Thoracic aorta (tissue), 2 donors: ENCODE data around the gene VWA8. TPM values are rescaled to one million over a fixed set of nuclear protein-coding genes. Genes with fewer than 3 reads are reported as not detected.

Experiments
- ATAC-seq: fragments of 150-250 bp; one replicate; pipeline ENCODE4 v1.8.0; 2017; ENCODE audit warnings: low read depth; ENCODE audit not compliant: insufficient number of reproducible peaks, low FRiP score
- DNase-seq: peaks from one replicate; pipeline ENCODE4 v3.0.0-alpha.2; 2020; ENCODE audit warnings: low spot score
- H3K27ac ChIP-seq, 2 donors: fragments of 200-600 bp; sonication (generic); 1 replicate in 1 of 2; 2 replicates in 1 of 2; pipeline ENCODE4 v1.5.1; 2016; ENCODE audit warnings: mild to moderate bottlenecking in 2 of 2, moderate library complexity in 2 of 2
- H3K27me3 ChIP-seq: fragments of 200-600 bp; sonication (generic); replicated peaks from 2 replicates; pipeline ENCODE4 v1.6.0; 2016; ENCODE audit warnings: mild to moderate bottlenecking; ENCODE audit not compliant: insufficient read depth
- H3K36me3 ChIP-seq: fragments of 200-600 bp; sonication (generic); one replicate; pipeline ENCODE4 v1.5.1; 2016
- H3K4me1 ChIP-seq, 2 donors: fragments of 200-600 bp; sonication (generic); 1 replicate in 1 of 2; 2 replicates in 1 of 2; pipeline versions ENCODE4 v1.5.1 to v1.6.0; 2016; ENCODE audit warnings: low read depth in 2 of 2, mild to moderate bottlenecking in 1 of 2; ENCODE audit not compliant: control insufficient read depth in 1 of 2
- H3K4me3 ChIP-seq: fragments of 200-600 bp; sonication (generic); 2 replicates; pipeline ENCODE4 v1.5.1; 2016; ENCODE audit warnings: mild to moderate bottlenecking
- H3K9me3 ChIP-seq: fragments of 200-600 bp; sonication (generic); 2 replicates; pipeline ENCODE4 v1.5.1; 2016
- CTCF ChIP-seq: fragments of 200-600 bp; sonication (generic); IDR thresholded peaks from one replicate; pipeline ENCODE4 v1.5.1; 2019; ENCODE audit warnings: antibody characterized with exemption
- total RNA-seq, 2 donors: library from RNA; depleted of rRNA; stranded (reverse); fragments of >200 nt; gene quantifications; one replicate each; pipeline versions ENCODE4 v1.1.0 to v1.2.3, GENCODE V29; 2016

VWA8 gene
- total RNA-seq, 2 donors from 2014 or later = 19.8 to 25.3 TPM

GRCh38 chr13:41859565-41859964 lies 101.3 kb downstream of the VWA8 start:
- TF ChIP-seq CTCF = no peak
- H3K36me3 ChIP-seq = no peaks in the 10 kb centered on the region
- no peaks in the 10 kb centered on the region for H3K9me3 ChIP-seq
- H3K4me1 ChIP-seq = peaks cover 11 to 21% of the 10 kb centered on the region in 2 donors
- no peak overlapping the region for H3K27ac ChIP-seq
- no peak for ATAC-seq
- H3K27me3 ChIP-seq = no peaks in the 10 kb centered on the region
- no peak for DNase-seq
- H3K4me3 ChIP-seq = no peak overlapping the region

GRCh38 chr13:41858780-41859179 lies 102.1 kb downstream of the VWA8 start:
- Histone ChIP-seq H3K4me3 (no peak overlapping the region), H3K9me3 (no peaks in the 10 kb centered on the region), H3K4me1 (peaks cover 11 to 21% of the 10 kb centered on the region in 2 donors), H3K27ac (no peak overlapping the region), H3K36me3 (no peaks in the 10 kb centered on the region), H3K27me3 (no peaks in the 10 kb centered on the region)
- DNase-seq = no peak
- no peak for TF ChIP-seq CTCF
- no peak for ATAC-seq

GRCh38 chr13:41854758-41855157 lies 106.2 kb downstream of the VWA8 start:
- H3K27me3 ChIP-seq = no peaks in the 10 kb centered on the region

GRCh38 chr13:41851351-41851750 lies 109.6 kb downstream of the VWA8 start:
- no peak for ATAC-seq
- no peak overlapping the region for H3K27ac ChIP-seq

More at GRCh38 chr13:41854758-41855157, 106.2 kb downstream of the VWA8 start:
- Histone ChIP-seq H3K4me1 (peaks cover 8 to 16% of the 10 kb centered on the region in 2 donors), H3K4me3 (no peak overlapping the region), H3K9me3 (no peaks in the 10 kb centered on the region), H3K36me3 (no peaks in the 10 kb centered on the region), H3K27ac (no peak overlapping the region)
- no peak for TF ChIP-seq CTCF
- ATAC-seq = no peak
- no peak for DNase-seq

More at GRCh38 chr13:41851351-41851750, 109.6 kb downstream of the VWA8 start:
- H3K4me3 ChIP-seq = no peak overlapping the region
- TF ChIP-seq CTCF = no peak
- no peaks in the 10 kb centered on the region for H3K9me3 ChIP-seq
- H3K4me1 ChIP-seq = peaks cover 14 to 19% of the 10 kb centered on the region in 2 donors
- no peaks in the 10 kb centered on the region for H3K27me3 ChIP-seq
- no peak for DNase-seq
- H3K36me3 ChIP-seq = no peaks in the 10 kb centered on the region
